GM19397 (cell line): ENCODE measurements around the gene FAM168A.

Source experiments
- ATAC-seq: cut with Tn5 transposase; IDR thresholded peaks from one replicate; pipeline ENCODE4 v1.9.1; 2021; ENCODE audit warnings: mild to moderate bottlenecking, moderate library complexity; ENCODE audit not compliant: unreplicated experiment

FAM168A gene

DNA sequence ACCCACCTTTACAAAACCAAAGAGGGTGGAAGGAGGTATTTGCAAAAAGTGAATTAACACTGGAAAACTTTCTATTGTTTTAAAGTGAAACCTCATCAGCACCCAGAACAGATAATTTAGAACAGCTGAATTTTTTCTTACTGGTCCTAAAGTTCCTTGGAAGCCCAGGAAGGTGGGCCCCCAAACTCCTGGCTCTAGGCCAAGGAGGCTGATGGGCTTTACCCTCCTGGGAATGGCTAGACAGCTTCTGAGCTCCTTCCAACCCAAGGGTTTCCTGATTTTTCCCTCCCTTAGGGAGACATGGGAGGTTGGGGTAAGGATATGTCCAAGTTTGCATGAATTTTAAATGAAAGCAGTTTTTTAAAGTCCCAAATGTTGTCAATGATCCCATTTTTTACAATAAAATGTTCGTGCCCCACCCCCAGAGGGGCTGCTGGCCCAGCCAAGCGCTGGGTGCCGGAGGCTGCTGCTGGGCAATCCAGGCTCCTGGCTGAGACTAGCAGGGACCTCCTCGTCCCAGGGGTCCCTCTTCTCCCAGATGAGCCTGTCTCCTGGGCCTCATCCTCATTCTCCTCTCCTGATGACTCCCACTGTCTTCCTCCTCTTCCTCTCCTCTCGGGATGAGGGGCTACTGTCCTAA lies 193.3 kb downstream of the FAM168A start:
- no peak for ATAC-seq

DNA sequence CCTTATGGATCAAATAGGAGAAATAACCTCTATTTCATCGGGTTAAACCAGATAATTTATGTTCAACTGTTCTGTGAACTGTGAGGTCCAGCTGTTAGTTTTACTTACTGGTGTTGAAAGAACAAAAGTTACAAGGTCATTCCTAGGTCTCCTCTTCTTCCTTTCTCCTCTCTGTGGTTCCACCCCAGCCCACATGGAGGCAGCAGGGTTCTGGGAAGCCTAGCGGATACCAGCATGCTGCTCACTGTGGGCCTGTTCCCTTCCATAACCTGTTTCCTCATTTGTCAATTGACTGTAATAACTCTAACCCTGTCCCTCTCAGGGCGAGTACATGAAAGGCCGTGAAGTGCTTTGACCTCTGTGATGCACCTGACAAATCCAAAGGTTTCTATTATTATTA lies 193.9 kb downstream of the FAM168A start:
- ATAC-seq = no peak

DNA sequence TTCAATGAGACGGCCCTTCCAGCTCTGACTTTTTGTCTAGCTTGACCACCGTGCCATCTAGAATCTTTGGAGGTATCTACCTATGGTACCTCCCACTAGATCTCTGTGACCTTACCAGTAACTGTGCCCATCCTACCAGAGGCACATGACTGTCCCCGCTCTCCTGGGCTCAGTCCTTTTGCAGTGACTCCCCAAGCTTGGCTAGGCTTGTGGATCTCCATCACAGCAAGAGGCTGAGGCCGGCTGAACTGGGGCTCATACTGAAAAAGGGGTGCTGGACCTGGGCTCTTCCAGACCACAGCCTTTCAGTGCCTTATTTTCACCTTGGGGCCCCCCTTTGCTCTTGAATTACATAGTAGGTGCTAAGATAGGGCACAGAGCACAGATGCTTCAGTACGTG lies 194.4 kb downstream of the FAM168A start:
- ATAC-seq = no peak

DNA sequence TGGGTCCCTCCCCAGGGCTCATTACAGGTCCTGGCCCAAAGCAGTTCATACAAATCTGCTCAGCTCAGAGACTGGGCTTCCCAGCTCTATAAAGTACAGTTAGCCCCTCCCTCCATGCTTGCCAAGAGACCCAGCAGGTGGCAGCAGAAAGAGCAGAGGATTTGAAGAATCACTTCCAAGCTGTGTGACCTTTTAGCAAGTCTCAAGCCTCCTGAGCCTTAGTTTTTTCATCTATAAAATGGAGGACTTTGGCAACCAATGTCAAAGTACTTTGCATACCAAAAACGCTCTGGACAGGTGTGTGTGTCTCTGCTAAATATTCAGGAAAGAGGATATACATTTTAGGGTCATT lies 195.1 kb downstream of the FAM168A start:
- no peak for ATAC-seq

DNA sequence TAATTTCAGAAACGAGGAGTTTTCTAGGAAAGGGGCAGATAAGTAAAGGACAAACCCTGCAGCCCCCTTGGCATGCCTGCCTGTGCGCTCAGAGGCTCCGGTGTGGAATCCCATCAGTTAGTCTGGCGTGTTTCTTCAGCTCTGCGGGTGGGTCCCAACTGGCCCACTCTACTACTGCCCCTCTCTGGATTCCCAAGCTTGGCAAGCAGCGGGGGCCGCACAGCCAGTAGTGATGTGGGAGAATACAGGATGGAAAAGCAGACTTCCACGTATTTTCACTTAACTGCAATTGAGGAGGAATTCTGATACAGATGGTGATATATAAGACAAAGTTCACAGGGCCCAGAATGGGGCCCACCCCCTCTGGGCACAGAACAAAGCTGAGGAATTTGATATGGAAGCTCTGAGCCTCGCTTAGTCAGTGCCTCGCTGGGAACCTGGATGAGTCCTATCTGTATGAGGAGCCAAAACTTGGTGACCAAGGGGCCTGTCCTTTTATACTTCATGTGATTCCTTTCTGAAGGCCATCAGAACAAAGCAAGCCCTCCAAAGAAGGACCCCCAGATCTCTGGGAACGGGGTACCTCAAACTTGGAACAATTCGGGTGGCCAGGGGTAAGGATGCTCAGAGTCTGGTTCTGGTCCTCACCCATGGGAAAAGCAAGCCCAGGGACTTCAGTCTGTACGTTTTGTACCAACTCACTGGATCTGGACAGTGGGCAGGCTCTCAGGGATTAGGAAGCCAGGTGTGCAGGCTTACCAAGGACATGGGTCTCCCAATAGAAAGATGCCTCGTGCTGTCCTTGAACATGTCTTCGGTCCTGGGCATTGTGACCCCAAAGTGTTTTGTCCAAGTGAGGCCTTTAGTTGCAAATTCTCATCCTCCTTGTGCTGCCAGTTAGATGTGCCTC lies 195.7 kb downstream of the FAM168A start:
- ATAC-seq = no peak

DNA sequence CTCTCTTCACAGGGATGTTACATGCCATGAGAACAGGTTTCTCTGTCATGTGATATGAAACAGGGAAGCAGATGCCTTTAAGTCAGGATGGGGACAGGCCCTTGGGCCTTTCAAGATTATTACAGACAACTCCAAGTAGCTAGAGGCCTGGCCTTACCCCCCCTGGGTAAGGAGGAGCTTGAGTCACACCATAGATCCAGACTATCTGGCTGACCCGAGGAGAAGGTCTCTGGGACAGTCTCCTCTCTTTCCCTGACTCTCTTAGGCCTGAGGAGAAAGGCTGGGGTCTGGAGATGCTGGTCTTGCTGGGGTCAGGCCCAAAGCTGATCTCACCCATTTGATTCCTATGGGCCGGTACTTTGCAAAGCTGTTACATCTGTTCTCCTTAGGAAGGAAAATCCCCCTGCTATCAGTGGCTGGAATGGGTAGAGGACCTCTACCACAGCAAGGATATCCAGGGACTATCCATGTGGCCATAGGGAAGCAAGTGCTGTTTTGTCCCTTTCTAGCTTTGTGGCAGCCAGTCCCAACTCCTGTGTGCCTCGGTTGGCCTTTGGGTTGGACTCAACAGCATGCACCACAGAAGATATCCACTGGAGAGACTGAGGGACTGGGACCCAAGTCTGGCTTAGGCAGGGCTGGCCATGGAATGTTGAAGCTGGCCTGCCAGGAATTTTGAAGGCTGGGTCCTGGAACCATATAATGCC lies 196.5 kb downstream of the FAM168A start:
- ATAC-seq = no peak

DNA sequence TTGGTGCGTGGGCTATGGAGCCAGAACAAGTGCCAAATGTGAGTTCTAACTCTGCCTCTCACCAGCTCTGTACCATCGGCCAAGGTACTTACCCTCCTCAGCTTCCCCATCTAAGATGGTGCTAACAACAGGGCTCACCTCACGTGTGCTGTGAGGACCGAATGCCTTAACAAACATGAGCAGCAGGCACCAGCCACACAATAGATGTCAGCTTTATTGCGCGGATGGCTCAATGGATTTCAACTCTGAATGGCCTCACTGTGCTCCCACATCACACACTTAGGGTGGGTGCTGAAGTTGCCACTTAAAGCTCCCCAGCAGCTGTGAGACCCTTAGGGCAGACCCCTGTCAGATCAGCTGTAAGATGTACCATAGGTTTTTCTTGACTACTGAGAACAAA lies 197.6 kb downstream of the FAM168A start:
- no peak for ATAC-seq

DNA sequence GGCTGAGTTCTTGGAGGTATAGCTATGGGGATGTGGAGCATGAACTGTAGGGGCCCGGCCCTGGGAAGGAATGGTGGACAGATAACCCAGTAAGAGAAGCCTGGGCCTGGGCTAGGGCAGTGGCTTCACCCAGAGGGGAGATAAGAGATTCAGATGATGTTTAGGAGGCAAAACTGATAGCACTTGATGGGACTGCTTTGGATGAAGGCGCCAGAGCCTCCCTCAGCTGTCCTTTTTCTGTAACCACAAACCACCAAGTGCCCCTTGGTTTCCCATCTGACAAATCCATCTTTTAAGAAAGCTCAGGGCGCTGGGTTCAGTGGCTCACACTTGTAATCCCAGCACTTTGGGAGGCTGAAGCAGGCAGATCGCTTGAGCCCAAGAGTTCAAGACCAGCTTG lies 198.3 kb downstream of the FAM168A start:
- ATAC-seq = no peak

DNA sequence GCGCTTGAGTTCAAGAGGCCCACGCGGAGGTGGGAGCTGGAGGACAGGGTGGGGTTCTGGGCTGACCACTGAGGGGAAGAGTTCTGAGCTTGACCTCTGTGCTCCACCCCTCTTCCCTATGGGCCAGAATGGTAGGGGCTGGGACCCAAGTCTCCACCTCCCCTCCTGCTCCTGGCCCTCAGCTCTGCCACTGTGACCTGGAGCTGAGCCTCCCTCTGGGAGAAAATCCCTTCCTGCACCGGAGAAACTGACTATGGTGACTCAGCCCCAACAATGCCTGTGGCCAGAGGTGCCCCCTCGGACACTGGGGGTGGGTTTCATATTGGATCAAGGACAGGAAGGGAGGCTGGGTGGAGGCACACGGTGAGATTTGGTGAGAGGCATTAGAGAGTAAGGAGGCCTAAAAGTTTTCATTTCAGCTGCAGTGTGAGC lies 198.7 kb downstream of the FAM168A start:
- no peak for ATAC-seq

DNA sequence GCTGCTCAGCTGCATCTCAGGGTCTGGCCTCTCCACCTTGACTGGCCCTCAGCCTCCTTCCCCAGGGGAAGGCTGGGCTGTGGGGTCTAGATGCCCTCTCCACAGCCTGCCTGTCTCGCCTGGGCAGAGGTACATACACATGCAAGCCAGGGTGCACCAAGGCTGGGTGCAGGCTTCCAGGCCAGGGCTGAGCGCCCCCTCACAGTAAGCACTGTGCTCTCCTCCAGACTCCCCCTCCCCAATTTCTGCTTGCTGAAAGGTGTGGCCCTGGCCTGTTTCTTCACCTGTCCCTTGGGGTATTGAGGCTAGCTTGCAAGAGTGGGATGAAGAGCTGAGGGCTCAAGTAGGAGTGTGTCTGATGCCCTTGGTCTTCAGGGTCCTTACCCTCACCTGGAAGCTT lies 199.2 kb downstream of the FAM168A start:
- no peak for ATAC-seq

DNA sequence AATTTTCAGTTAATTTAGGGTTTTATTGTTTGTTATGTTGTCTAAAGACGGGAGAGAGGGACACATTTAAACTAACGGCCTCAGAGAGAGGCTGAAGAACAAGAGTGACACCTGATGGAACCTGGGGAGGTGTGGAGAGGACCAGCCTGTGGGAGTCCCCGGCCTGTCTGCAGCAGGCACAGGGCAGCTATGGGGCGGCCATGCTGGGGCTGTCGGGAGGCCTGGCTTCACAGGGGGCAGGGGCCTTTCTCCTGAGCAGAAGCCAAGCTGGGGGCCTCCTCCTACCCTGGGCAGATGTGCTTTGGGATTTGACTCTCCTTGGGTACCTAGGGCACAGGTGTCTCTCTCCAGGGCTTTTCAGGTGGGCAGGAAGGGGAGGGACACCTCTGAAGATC lies 199.8 kb downstream of the FAM168A start:
- no peak for ATAC-seq

DNA sequence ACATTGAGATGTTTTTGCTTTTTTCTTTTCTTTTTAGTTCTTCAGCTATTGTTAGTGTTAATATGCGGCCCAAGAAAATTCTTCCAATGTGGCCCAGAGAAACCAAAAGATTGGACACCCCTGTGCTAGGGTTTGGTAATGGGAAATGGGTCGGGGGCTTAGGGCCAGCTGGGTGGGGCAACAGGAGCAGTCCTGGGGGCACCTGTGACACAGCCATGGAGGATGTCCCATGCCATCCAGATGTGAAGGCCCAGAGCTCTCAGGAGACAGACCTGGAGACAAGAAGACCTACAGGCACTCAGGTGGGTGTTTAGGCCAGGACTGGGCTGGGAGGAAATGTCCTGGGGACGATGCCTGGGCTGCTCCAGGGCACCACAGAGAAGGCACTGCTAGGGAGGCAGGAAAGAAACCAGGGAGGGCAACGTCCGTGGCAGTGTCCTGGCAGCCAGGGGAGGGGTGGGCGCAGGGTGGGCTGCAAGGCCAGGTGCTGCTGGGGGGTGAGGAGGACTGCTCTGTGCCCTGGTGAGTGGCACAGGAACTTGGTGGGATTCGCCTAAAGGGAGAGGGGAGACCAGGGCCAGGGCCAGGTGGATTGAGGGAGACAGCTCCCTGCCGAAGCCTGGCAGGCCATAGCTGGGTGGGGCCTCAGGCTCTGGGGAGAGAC lies 200.3 kb downstream of the FAM168A start:
- ATAC-seq = no peak

DNA sequence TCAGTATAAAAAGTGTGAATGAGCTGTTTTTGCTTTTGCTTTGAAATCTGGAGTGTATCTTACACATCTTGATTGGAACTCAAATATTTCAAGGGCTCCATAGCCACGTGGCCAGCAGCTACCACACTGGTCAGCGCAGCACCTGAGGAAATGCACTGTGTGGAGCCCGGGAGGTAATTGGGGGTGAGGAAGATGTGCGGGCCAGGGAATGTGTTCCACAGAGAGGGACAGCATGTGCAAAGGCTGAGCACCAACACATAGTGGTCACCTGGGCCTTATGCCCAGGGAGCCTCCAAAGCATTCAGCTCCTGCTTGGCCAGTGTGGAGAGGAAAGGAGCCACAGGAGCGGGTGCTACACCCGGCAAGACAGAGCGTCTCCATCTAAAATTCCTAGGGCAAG lies 200.9 kb downstream of the FAM168A start:
- ATAC-seq = no peak

DNA sequence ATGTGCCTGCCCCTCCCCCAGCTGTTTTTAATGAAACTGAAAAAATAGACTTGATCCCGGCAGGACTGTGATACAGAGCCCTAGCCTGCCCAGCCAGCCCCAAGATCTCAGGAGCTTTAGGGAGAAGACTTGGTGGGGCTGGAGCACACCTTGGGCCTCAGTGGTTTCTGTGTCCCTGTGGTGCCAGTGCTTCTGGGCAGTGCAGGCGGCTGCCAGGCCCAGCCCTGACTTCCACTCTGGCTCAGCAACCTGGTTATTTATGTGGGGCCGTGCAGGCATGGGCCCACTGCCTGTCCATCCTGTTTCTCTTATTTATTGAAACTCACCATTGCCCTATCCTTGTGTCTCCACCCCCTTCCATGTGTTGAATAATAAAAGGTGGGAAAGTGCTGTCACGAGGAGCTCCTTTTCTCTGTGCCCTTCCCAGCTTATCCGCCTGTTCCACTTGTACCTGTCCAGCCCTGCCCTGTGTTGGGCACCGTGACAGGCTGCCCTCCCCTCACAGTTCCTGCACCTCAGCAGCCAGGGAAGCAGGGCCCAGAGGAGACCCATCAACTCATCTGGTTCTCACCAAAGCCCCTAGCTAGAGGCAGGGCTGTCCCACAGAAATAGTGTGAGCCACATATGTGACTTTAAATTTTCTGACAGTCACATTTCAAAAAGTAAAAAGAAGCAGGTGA lies 201.5 kb downstream of the FAM168A start:
- no peak for ATAC-seq

DNA sequence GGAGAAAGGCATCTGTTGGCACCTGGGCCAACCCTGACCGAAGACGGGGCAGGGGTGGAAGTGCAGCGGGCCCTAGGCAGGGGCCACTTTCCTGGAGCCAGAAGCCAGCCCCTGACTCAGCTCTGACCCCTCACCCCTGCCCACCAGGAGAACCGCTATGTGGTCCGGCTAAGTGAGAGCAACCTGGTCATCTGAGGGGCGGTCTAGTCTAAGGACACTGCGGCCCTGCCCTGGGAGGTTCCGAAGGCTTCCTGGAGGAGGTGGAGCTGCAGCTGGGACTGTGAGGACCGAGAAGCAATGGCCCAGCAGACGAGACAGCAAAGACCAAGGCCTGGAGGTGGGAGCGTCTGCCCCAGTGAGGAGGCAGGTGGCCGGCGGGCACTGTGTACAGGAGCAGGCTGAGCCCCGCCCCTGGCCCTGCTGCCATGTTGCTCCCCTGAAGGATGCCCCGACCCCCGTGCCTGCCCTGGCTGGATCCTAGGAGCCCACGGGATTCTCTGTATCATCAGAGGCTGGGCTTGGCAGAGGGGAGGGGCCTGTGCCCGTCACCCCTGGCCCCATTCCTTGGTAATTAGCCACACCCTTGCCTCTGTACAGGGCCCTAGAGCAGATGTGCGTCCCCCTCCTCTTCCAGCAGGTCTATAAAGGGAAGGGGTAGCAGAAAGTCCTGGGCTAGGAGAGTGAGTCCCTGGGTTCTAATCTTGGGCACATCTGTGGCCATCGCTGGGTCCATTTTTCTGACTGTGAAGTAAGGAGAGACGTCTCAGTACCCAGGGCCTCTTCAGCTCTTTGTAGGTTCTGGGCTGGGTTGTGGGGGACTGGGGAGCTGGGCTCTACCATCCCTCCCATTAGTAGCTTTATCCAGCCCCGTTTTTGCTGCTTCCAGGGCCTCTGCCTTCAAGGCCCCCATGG lies 202.4 kb downstream of the FAM168A start:
- ATAC-seq = no peak

DNA sequence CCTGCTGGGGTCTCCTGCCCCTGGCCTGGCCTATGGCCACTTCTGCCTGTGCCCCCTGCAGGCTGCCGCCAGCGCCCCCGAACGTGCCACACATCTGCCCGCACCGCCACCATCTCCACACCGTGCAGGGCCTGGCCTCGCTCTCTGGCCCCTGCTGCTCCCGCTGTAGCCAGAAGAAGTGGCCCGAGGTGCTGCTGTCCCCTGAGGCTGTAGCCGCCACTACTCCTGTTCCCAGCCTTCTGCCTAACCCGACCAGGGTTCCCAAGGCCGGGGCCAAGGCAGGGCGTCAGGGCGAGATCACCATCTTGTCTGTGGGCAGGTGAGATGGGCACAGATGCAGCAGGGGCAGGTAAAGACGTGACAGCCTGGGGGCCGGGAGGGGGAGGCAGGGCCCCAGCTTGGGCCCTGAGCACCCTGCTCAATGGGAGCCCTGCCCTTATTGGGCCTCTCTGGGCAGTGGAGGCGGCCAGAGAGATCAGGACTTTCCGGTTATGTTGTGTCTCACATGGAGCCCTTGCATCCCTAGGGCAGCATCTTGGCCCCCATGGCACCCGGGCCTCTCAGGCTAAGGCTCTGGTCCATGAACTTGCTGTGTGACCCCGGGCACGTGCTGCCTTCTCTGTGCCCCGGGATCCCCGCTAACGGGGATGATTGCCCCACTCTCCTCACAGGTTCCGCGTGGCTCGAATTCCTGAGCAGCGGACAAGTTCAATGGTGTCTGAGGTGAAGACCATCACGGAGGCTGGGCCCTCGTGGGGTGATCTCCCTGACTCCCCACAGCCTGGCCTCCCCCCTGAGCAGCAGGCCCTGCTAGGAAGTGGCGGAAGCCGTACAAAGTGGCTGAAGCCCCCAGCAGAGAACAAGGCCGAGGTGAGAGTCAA lies 203.3 kb downstream of the FAM168A start:
- ATAC-seq = no peak

DNA sequence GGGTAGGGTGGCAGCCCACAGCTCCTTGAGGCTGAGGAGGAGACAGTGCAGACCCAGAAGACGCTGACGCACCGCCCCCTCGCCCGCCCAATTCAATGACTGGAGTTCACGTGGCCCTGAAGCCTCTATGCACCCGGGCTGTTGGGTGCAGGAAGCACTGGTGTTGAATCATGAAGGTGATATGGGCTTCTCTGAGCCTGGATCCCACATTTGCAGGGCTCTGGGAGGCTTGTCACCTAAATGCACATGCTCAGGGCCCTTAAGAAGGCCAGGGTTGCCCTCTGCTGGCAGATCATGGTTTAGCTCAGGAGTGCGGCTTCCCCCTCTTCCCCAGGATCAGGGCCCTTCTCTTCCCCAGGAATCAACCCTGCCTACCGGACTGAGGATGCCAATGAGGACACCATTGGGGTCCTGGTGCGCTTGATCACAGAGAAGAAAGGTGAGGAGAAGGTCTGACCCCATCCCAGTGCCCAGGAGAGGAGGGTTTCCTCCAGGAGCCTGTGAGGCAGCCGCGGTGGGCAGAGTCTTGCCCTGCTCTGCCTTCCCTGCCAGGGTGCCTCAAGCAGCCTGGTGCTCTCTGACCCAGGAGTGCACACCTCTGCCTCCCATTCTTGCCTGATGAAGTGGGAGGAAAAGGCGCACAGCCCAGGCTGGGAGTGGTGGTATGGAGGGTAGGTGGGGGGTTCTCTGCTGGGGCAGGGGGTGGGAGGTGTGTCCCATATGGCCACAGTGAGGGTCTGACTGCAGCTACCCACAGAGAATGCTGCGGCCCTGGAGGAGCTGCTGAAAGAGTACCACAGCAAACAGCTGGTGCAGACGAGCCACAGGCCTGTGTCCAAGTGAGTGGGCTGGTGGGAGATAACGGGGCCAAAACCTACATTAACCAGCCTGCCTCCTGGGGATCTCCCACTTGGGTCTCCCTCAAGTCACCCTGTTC lies 204.2 kb downstream of the FAM168A start:
- ATAC-seq = no peak

DNA sequence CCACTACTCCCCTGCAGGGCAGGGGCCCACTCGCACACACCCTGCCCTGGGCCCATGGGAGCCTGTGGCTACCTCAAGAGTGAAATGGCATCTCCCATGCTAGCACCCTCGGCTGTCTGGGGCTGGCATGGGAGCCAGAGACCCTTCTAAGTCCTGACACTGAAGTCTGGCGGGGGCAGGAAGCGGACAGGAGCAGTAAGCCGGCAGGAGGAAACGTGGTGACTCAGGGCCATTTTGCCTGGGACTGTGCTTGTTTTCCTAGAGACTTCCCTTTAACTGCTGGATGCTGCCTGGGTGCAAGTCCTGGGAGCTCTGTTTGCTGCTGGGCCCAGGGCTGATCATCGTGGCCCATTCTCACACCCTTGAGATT lies 204.9 kb downstream of the FAM168A start:
- ATAC-seq = no peak
